ENCODE results near the gene SIPA1L3.

- no peak for TF ChIP-seq RFX5 (IDR thresholded peaks at IDR 0.05; ENCODE audit: low read depth, low read length)
- TF ChIP-seq, protein P1, sequence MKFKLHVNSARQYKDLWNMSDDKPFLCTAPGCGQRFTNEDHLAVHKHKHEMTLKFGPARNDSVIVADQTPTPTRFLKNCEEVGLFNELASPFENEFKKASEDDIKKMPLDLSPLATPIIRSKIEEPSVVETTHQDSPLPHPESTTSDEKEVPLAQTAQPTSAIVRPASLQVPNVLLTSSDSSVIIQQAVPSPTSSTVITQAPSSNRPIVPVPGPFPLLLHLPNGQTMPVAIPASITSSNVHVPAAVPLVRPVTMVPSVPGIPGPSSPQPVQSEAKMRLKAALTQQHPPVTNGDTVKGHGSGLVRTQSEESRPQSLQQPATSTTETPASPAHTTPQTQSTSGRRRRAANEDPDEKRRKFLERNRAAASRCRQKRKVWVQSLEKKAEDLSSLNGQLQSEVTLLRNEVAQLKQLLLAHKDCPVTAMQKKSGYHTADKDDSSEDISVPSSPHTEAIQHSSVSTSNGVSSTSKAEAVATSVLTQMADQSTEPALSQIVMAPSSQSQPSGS (IDR thresholded peaks at IDR 0.05; ENCODE audit: low read length), result no peak
- TF ChIP-seq, protein P2, sequence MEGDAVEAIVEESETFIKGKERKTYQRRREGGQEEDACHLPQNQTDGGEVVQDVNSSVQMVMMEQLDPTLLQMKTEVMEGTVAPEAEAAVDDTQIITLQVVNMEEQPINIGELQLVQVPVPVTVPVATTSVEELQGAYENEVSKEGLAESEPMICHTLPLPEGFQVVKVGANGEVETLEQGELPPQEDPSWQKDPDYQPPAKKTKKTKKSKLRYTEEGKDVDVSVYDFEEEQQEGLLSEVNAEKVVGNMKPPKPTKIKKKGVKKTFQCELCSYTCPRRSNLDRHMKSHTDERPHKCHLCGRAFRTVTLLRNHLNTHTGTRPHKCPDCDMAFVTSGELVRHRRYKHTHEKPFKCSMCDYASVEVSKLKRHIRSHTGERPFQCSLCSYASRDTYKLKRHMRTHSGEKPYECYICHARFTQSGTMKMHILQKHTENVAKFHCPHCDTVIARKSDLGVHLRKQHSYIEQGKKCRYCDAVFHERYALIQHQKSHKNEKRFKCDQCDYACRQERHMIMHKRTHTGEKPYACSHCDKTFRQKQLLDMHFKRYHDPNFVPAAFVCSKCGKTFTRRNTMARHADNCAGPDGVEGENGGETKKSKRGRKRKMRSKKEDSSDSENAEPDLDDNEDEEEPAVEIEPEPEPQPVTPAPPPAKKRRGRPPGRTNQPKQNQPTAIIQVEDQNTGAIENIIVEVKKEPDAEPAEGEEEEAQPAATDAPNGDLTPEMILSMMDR (IDR thresholded peaks at IDR 0.05 in 2 of 3, conservative IDR thresholded peaks at IDR 0.05 in 1 of 3; ENCODE audit: control insufficient read depth in 2 of 3, extremely low read depth in 1 of 3, insufficient read depth in 1 of 3, low read depth in 3 of 3, low read length in 3 of 3), result no peak
- TF ChIP-seq JUND (IDR thresholded peaks at IDR 0.05; ENCODE audit: low read depth, low read length), result no peak
- TF ChIP-seq MXI1 (IDR thresholded peaks at IDR 0.05; ENCODE audit: low read depth, low read length), result no peak
- no peak for TF ChIP-seq USF2 (IDR thresholded peaks at IDR 0.05; ENCODE audit: borderline replicate concordance, low read depth, low read length)
These were observed 125.1 kb downstream of the SIPA1L3 start for GRCh38 chr19:38032151-38032550.

All from GM12878 (cell line).